Spleen (tissue), 7 donors: ENCODE measurements around the gene TM7SF3.

ENCODE experiments used
- CTCF ChIP-seq, 11 experiments: fragments of 200-600 bp in 7 of 11; fragments of 450-650 bp in 4 of 11; sonication (generic) in 4 of 11; IDR thresholded peaks in 8 of 11; conservative IDR thresholded peaks in 3 of 11; 1 replicate in 7 of 11; 2 replicates in 4 of 11; pipeline versions ENCODE4 v1.4.0 to v1.8.0; 2016 to 2021; ENCODE audit warnings: antibody characterized with exemption in 11 of 11, inconsistent platforms in 4 of 11, mild to moderate bottlenecking in 1 of 11
- POLR2A ChIP-seq, 3 donors: fragments of 450-650 bp; IDR thresholded peaks; one replicate each; pipeline ENCODE4 v1.5.1; 2017; ENCODE audit warnings: antibody characterized with exemption in 3 of 3, mild to moderate bottlenecking in 1 of 3
- POLR2AphosphoS5 ChIP-seq, 3 donors: sonication (generic); formaldehyde crosslinking; IDR thresholded peaks; one replicate each; pipeline ENCODE4 v1.5.1; 2017; ENCODE audit warnings: antibody characterized with exemption in 3 of 3
- donor health status: DM: no; HTN: no; CAD: no; lungs with moderate emphysema.
- donor health status: DM: no; HTN: no; CAD: no.
- donor health status: DM: no; HTN: no; CAD: no.

GRCh38 chr12:26937863-26938700, 76.1 kb downstream of the TM7SF3 start, which contains the start of the genes FGFR1OP2 and INTS13:
- peak; percentile 97 to 99 (median 98) for TF ChIP-seq POLR2AphosphoS5 (IDR thresholded peaks at IDR 0.05)
- peak in 4 of 11 experiments; percentile 24 to 64 (median 44) for TF ChIP-seq CTCF (IDR thresholded peaks at IDR 0.05 in 8 of 11, conservative IDR thresholded peaks at IDR 0.05 in 3 of 11)
- TF ChIP-seq POLR2A (IDR thresholded peaks at IDR 0.05): peak; percentile 76 to 91 (median 87)
